Tibial artery (tissue), 4 donors: ENCODE measurements around the gene MCEMP1.

Source experiments
- DNase-seq, 2 donors: peaks; one replicate each; pipeline ENCODE4 v3.0.0-alpha.2; 2019
- H3K27ac ChIP-seq, 2 donors: fragments of 200-600 bp; sonication (generic) in 1 of 2; 1 replicate in 1 of 2; 2 replicates in 1 of 2; pipeline ENCODE4 v1.5.1; 2018 to 2019; ENCODE audit warnings: mild to moderate bottlenecking in 1 of 2
- H3K27me3 ChIP-seq, 2 donors: fragments of 200-600 bp; sonication (generic) in 1 of 2; one replicate each; pipeline versions ENCODE4 v1.5.1 to v1.6.0; 2016 to 2019
- H3K36me3 ChIP-seq, 3 donors: fragments of 200-600 bp; sonication (generic) in 2 of 3; one replicate each; pipeline ENCODE4 v1.5.1; 2016 to 2019; ENCODE audit warnings: mild to moderate bottlenecking in 2 of 3
- H3K4me1 ChIP-seq, 4 donors: fragments of 200-600 bp; sonication (generic) in 2 of 4; 1 replicate in 3 of 4; 2 replicates in 1 of 4; pipeline ENCODE4 v1.5.1; 2016 to 2019
- H3K4me3 ChIP-seq, 2 donors: fragments of 200-600 bp; sonication (generic) in 1 of 2; 1 replicate in 1 of 2; 2 replicates in 1 of 2; pipeline ENCODE4 v1.5.1; 2018 to 2019; ENCODE audit warnings: mild to moderate bottlenecking in 2 of 2
- H3K9me3 ChIP-seq, 3 donors: fragments of 200-600 bp; sonication (generic) in 1 of 3; one replicate each; pipeline ENCODE4 v1.5.1; 2016 to 2019
- CTCF ChIP-seq, 2 experiments: fragments of 200-600 bp in 1 of 2; fragments of 450-650 bp in 1 of 2; IDR thresholded peaks; one replicate each; pipeline ENCODE4 v1.5.1; 2017 to 2019; ENCODE audit warnings: antibody characterized with exemption in 2 of 2, mild to moderate bottlenecking in 1 of 2, moderate library complexity in 1 of 2
- intact Hi-C: fragments of 100-400 bp; cut with DNase I; formaldehyde crosslinking; loops from one replicate; pipeline ENCODE4 v1.15.0; 2023; ENCODE audit warnings: low total_unique reads

Gene MCEMP1

DNA sequence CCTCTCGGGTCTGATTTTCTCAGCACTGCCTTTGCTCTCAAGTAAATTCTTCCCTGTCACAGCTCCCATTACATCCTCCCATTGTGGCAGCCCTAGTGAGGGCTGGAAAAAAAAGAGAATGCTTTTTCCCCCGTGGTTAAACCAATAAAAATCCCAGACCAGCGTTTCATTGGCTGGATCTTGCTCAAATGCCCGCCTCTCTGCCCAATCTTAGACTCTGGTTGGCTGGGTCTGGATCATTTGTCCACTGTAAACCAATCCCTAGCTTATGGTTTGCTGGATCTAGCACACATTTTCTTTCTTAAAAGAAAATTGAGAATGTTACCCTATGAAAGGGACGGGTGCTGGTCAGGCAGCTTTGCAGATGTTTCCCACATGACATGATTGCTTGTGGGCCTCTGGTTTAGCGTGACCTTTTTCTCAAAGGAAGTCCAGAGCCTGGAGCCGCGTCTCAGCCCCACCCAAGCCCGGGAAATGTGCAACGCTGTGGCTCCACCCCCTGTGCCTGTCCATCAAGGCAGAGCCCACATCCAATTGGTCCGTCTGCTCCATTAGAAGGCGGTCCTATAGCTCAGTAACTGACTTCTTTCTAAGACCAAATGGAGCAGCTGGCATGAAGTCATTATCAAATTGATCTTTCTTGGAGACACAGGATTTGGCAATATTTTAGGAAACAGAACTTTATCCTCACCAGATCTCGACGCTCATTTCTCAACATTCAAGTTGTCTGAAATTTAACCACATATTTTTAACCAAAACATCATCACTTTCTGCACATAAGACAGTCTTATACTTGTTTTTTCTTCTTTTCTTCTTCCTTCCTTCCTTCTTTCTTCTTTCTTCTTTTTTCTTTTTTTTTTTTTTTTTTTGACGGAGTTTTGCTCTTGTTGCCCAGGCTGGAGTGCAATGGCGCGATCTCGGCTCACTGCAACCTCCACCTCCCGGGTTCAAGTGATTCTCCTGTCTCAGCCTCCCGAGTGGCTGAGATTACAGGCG is 2.6 kb upstream of the MCEMP1 start:
- peaks cover 0 to 67% of the 10 kb centered on the region in 2 donors for H3K27me3 ChIP-seq
- H3K4me3 ChIP-seq = no peak overlapping the region
- peaks cover 0 to 6% (median 0%) of the 10 kb centered on the region in 4 donors for H3K4me1 ChIP-seq
- peak; percentile 68 to 73 for DNase-seq
- no peaks in the 10 kb centered on the region for H3K9me3 ChIP-seq
- no peak overlapping the region for H3K27ac ChIP-seq
- no peaks in the 10 kb centered on the region for H3K36me3 ChIP-seq
- intact Hi-C loops = loop anchor here (10.0 kb wide), 1 partner anchor 320 kb away; no protein-coding TSS in a partner anchor
- TF ChIP-seq CTCF (IDR thresholded peaks at IDR 0.05) = no peak

GRCh38 chr19:7676376-7676775 is 514 bp upstream of the MCEMP1 start:
- Histone ChIP-seq H3K4me3 (no peak overlapping the region), H3K27ac (no peak overlapping the region), H3K4me1 (peaks cover 0 to 6% (median 4%) of the 10 kb centered on the region in 4 donors), H3K36me3 (no peaks in the 10 kb centered on the region), H3K9me3 (no peaks in the 10 kb centered on the region), H3K27me3 (peaks cover 0 to 58% of the 10 kb centered on the region in 2 donors)
- DNase-seq = peak in 1 of 2 donors; percentile 44
- TF ChIP-seq CTCF (IDR thresholded peaks at IDR 0.05) = no peak
- intact Hi-C loops = loop anchor here (10.0 kb wide), 1 partner anchor 322 kb away; no protein-coding TSS in a partner anchor

DNA sequence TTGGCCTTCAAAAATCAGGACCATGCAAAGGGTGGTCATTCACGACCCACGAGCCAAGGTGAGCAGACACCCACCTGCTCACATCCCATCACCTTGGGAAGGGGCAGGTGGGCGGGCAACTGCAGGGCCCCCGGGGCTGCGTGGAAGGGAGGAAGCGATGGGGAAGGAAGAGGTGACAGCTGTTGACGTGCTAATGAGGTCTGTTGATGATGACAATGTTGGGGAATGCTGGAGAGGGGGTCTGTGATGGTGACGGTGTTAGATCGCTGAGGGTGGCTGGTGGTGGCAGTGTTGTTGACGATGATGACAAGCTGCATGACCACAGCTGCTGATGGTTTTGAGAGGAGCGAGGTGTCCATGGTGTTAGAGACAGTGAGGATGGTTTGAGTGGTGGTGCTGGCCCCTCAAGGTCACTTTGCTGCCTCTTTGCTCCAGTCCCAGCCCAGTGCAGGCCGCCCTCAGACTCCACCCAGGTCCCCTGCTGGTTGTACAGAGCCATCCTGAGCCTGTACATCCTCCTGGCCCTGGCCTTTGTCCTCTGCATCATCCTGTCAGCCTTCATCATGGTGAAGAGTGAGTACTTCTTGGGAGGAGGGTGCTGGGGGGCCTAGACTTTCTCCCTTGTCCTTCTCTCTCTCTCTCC is 900 bp downstream of the MCEMP1 start:
- Histone ChIP-seq H3K27ac (no peak overlapping the region), H3K27me3 (peaks cover 0 to 44% of the 10 kb centered on the region in 2 donors), H3K9me3 (no peaks in the 10 kb centered on the region), H3K36me3 (peaks cover 0 to 8% (median 7%) of the 10 kb centered on the region in 3 donors), H3K4me1 (peaks cover 0 to 20% (median 11%) of the 10 kb centered on the region in 4 donors), H3K4me3 (no peak overlapping the region)
- TF ChIP-seq CTCF (IDR thresholded peaks at IDR 0.05) = no peak
- intact Hi-C loops = loop anchor here (10.0 kb wide), 1 partner anchor 323 kb away; no protein-coding TSS in a partner anchor
- no peak for DNase-seq

DNA sequence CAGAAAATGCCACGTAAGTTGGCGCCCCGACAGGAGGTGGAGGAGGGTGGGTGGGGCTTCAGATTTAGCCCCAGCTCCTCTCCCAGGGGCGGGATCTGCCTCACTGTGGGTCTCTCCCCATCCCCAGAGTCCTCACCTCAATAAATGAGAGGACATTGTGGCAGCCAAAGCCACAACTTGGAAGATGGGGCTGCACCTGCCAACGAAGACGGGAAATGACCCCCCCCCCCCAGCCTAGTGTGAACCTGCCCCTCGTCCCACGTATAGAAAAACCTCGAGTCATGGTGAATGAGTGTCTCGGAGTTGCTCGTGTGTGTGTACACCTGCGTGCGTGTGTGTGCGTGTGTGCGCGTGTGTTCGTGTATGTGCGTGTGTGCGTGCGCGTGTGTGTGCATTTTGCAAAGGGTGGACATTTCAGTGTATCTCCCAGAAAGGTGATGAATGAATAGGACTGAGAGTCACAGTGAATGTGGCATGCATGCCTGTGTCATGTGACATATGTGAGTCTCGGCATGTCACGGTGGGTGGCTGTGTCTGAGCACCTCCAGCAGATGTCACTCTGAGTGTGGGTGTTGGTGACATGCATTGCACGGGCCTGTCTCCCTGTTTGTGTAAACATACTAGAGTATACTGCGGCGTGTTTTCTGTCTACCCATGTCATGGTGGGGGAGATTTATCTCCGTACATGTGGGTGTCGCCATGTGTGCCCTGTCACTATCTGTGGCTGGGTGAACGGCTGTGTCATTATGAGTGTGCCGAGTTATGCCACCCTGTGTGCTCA is 2.3 kb downstream of the MCEMP1 start:
- intact Hi-C loops = loop anchor here (10.0 kb wide), 1 partner anchor 324 kb away; no protein-coding TSS in a partner anchor
- Histone ChIP-seq H3K9me3 (no peaks in the 10 kb centered on the region), H3K4me1 (peaks cover 0 to 20% (median 11%) of the 10 kb centered on the region in 4 donors), H3K4me3 (no peak overlapping the region), H3K27ac (no peak overlapping the region), H3K27me3 (peaks cover 0 to 41% of the 10 kb centered on the region in 2 donors), H3K36me3 (peaks cover 8 to 21% (median 21%) of the 10 kb centered on the region in 3 donors)
- no peak for TF ChIP-seq CTCF (IDR thresholded peaks at IDR 0.05)
- DNase-seq = no peak
